Mucosa of descending colon (tissue), 3 donors: ENCODE measurements around the gene FBXL7. TPM values are rescaled to one million over a fixed set of nuclear protein-coding genes. Genes with fewer than 3 reads are reported as not detected.

Source experiments
- ATAC-seq: fragments of 200-7000 bp; cut with Tn5 transposase; one replicate; pipeline ENCODE4 v1.9.1; 2020; ENCODE audit warnings: mild to moderate bottlenecking, moderate library complexity
- DNase-seq, 3 donors: peaks; one replicate each; pipeline ENCODE4 v3.0.0-alpha.2; 2020
- H3K36me3 ChIP-seq: fragments of 200-600 bp; one replicate; pipeline ENCODE4 v1.8.0; 2021; ENCODE audit warnings: low read depth, mild to moderate bottlenecking
- H3K4me1 ChIP-seq: fragments of 200-600 bp; one replicate; pipeline ENCODE4 v1.8.0; 2021; ENCODE audit warnings: low read depth, mild to moderate bottlenecking
- H3K4me3 ChIP-seq: fragments of 200-600 bp; one replicate; pipeline ENCODE4 v1.8.0; 2021; ENCODE audit warnings: mild to moderate bottlenecking
- H3K9me3 ChIP-seq: fragments of 200-600 bp; one replicate; pipeline ENCODE4 v1.8.0; 2021; ENCODE audit warnings: mild to moderate bottlenecking
- intact Hi-C, 2 donors: fragments of 100-400 bp; cut with DNase I in 1 of 2; cut with micrococcal nuclease in 1 of 2; formaldehyde crosslinking; loops; one replicate each; pipeline versions ENCODE4 v1.11.0 to v1.11.1; 2022; cut with DNase I, micrococcal nuclease
- total RNA-seq, 3 donors: library from RNA; stranded (reverse); fragmentation: NEBNext Ultra II Directional in 2 of 3; extraction: Animal tissue kit (Norgen Biotek cat#: 25700) in 2 of 3; gene quantifications; one replicate each; pipeline versions ENCODE4 v1.2.1 to v1.2.4, GENCODE V29; 2021 to 2023
- TF ChIP-seq, protein P1 (sequence below): fragments of 200-600 bp; IDR thresholded peaks from one replicate; pipeline ENCODE4 v1.8.0; 2022; ENCODE audit warnings: antibody characterized with exemption, mild to moderate bottlenecking
- donor health status: DM: no; HTN: no; CAD: no; lungs with moderate emphysema.
- donor health status: DM: no; HTN: no; CAD: no.
- donor health status: DM: no; HTN: yes; CAD: no.

FBXL7 gene
- total RNA-seq, 3 donors from 2014 or later, result 1.6 to 21.4 (median 3.4) TPM

DNA sequence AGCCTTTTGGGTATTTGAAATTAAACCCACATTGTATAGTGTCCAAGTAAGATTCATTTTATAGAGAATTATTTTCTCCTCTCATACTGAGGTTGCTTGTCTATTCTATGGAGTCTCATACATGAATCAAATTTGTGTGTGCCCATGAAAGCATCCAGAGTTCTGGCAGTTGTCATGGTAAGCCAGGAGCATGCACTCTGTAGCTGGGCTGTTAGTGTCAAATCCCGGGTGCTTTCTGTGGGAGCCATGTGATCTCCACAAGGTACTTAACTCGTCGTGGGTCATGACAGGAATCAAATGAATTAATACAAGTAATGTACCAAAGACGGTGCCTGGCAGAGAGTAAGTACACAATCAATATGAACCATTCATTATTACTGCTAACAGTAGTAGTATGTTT is 58.7 kb downstream of the FBXL7 start:
- TF ChIP-seq, protein P1, sequence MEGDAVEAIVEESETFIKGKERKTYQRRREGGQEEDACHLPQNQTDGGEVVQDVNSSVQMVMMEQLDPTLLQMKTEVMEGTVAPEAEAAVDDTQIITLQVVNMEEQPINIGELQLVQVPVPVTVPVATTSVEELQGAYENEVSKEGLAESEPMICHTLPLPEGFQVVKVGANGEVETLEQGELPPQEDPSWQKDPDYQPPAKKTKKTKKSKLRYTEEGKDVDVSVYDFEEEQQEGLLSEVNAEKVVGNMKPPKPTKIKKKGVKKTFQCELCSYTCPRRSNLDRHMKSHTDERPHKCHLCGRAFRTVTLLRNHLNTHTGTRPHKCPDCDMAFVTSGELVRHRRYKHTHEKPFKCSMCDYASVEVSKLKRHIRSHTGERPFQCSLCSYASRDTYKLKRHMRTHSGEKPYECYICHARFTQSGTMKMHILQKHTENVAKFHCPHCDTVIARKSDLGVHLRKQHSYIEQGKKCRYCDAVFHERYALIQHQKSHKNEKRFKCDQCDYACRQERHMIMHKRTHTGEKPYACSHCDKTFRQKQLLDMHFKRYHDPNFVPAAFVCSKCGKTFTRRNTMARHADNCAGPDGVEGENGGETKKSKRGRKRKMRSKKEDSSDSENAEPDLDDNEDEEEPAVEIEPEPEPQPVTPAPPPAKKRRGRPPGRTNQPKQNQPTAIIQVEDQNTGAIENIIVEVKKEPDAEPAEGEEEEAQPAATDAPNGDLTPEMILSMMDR, result no peak
- DNase-seq (no peak), ATAC-seq (no peak)
- intact Hi-C loops, result no loop called here
- Histone ChIP-seq H3K4me1 (no peaks in the 10 kb centered on the region), H3K36me3 (no peaks in the 10 kb centered on the region), H3K4me3 (no peak overlapping the region), H3K9me3 (no peaks in the 10 kb centered on the region)

DNA sequence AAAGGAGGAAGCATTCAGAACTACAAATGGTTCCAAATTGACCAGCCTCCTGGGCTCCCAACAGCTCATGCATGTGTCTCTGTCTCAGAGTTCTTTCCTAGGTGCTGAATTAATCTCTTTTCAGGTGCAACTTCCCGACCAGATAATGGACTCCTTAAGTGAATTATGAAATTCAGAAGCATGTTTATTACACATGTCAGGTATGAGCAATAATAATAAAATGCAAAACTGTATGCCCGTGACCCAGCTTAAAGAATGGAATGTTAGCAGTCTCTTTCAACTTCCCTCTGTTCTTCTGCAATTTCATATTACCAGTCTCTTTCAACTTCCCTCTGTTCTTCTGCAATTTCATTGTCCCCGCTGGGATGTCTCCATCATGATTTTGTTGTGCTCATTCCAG is 60.4 kb downstream of the FBXL7 start:
- H3K4me3 ChIP-seq, result no peak overlapping the region
- no peaks in the 10 kb centered on the region for H3K4me1 ChIP-seq
- no peak for ATAC-seq
- TF ChIP-seq, protein P1, result no peak
- intact Hi-C loops, result no loop called here
- DNase-seq, result no peak
- no peaks in the 10 kb centered on the region for H3K36me3 ChIP-seq
- no peaks in the 10 kb centered on the region for H3K9me3 ChIP-seq

DNA sequence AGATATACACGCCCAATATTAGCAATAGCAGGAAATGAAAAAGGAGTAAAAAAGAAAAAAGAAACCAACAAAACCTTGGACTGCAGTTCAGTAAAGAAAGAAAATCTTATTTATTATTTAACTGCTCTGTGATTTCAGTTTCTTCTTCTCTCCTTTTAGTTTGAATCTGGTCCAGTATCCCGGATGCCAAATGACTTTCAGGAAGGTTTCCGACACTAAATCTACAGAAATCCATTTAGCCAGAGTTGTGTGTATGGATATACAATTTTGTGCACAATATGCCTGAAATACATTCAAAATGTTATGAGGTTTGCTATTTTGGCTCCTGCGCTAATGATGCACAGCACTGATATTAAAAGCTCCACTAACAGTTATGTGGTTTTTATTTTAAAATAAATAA is 64.5 kb downstream of the FBXL7 start:
- Histone ChIP-seq H3K9me3 (no peaks in the 10 kb centered on the region), H3K36me3 (no peaks in the 10 kb centered on the region), H3K4me1 (no peaks in the 10 kb centered on the region), H3K4me3 (no peak overlapping the region)
- intact Hi-C loops, result no loop called here
- no peak for DNase-seq
- TF ChIP-seq, protein P1, result no peak
- no peak for ATAC-seq

DNA sequence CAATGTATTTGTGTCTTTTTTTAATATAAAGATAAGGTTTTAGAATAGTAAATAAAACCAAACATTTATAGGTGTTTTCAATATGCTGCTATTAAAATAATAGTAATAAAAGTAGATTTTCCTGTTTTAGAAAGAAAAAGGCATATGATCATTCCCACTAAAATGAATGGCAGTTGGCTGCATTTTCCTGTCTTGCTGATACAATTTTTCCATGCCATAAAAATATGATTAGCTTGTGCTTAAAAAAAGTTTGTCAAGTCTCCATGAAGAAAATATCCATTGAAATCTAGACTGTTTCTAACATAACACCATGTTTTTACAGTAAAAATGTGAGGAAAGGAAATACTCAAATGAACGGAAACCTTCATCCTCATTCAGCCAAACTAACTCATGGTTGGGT is 65.0 kb downstream of the FBXL7 start:
- no peak for DNase-seq
- Histone ChIP-seq H3K4me1 (no peaks in the 10 kb centered on the region), H3K9me3 (no peaks in the 10 kb centered on the region), H3K4me3 (no peak overlapping the region), H3K36me3 (no peaks in the 10 kb centered on the region)
- ATAC-seq, result no peak
- TF ChIP-seq, protein P1, result no peak
- intact Hi-C loops, result no loop called here

DNA sequence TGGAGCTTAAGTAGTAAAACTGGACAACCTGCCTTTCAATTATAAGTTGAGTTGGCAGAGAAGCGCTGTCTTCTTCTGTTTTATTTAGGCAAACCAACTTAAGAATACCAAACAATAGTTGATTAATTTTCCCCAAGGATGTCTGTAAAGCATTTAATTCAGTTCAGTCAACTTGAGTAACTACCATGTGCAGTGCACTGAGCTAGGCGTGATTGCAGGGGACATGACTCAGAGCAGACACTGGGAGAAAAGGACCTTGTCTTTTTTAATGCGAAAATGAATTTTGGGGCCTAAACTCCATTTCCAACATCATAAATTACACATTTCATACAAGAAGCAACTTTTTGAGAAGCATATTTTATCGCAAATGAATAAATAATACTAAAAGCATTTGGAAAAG is 66.3 kb downstream of the FBXL7 start:
- Histone ChIP-seq H3K4me3 (no peak overlapping the region), H3K36me3 (no peaks in the 10 kb centered on the region), H3K9me3 (no peaks in the 10 kb centered on the region), H3K4me1 (no peaks in the 10 kb centered on the region)
- intact Hi-C loops, result no loop called here
- DNase-seq, result no peak
- ATAC-seq, result no peak
- TF ChIP-seq, protein P1, result no peak

DNA sequence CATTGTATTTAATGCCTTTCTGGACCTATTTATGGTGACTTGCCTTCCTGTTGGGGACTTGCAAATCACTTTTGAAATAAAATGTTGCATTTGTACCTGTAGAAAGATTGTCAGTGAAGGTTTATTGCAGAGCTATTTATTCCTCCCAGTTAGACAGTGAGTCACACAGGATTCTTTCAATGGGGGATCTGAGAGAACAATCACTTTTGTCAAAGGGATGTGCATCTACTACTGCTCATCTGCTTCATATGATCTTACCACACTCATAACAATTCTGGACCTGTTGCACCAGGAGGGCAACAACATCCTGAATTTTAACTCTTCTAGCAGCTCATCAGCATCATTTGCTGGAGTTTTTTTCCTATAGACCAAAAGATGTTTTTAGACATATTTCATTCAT is 66.8 kb downstream of the FBXL7 start:
- Histone ChIP-seq H3K4me1 (no peaks in the 10 kb centered on the region), H3K36me3 (no peaks in the 10 kb centered on the region), H3K4me3 (no peak overlapping the region), H3K9me3 (no peaks in the 10 kb centered on the region)
- no peak for ATAC-seq
- TF ChIP-seq, protein P1, result no peak
- no peak for DNase-seq
- intact Hi-C loops, result no loop called here
